NT2/D1 (cell line): ENCODE measurements around the gene UBXN6.

Source experiments
- DNase-seq: peaks from one replicate; pipeline ENCODE4 v3.0.0-alpha.2; 2011; ENCODE audit warnings: low read depth, low spot score
- H3K27me3 ChIP-seq: 2 replicates; pipeline ENCODE4 v1.6.0; 2011; ENCODE audit warnings: mild to moderate bottlenecking; ENCODE audit not compliant: insufficient read length, insufficient read depth
- H3K36me3 ChIP-seq: 2 replicates; pipeline ENCODE4 v1.6.1; 2011; ENCODE audit warnings: mild to moderate bottlenecking, low read length, mixed read lengths; ENCODE audit not compliant: insufficient read depth, insufficient read length
- H3K4me1 ChIP-seq: 2 replicates; pipeline ENCODE4 v1.5.1; 2011; ENCODE audit not compliant: insufficient read depth, insufficient read length
- H3K4me3 ChIP-seq: 2 replicates; pipeline ENCODE4 v1.5.1; 2011; ENCODE audit warnings: low read depth; ENCODE audit not compliant: insufficient read length
- H3K9ac ChIP-seq: 2 replicates; pipeline ENCODE4 v1.6.0; 2011; ENCODE audit warnings: low read depth; ENCODE audit not compliant: insufficient read length
- H3K9me3 ChIP-seq: 2 replicates; pipeline ENCODE4 v1.5.1; 2011; ENCODE audit warnings: mild to moderate bottlenecking, low read length; ENCODE audit not compliant: insufficient read depth
- SUZ12 ChIP-seq: IDR thresholded peaks from 2 replicates; pipeline ENCODE4 v1.6.1; 2011; ENCODE audit not compliant: insufficient read length, insufficient read depth; ENCODE audit errors: extremely low read depth
- YY1 ChIP-seq: IDR thresholded peaks from 2 replicates; pipeline ENCODE4 v1.6.1; 2011; ENCODE audit not compliant: insufficient read length, insufficient read depth
- ZNF274 ChIP-seq: IDR thresholded peaks from 2 replicates; pipeline ENCODE4 v1.6.1; 2011; ENCODE audit warnings: mild to moderate bottlenecking, low read depth, low read length

The UBXN6 gene

DNA sequence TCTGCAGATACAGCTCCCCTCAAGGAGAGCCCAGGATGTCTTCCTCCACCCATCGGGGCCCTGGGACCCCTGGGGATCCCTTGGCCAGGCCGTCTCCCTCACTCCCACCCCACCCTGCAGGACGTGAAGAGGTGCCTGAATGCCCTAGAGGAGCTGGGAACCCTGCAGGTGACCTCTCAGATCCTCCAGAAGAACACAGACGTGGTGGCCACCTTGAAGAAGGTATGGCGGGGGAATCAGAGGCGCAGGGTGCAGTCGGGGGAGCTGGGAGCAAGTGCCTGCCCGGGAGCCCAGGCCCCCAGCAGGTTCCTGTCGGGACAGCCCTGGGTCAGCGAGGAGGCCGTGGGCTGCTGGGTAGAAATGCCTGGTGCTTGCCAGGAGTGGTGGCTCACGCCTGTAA is 41.1 kb upstream of the UBXN6 start:
- no peak for DNase-seq
- Histone ChIP-seq H3K4me3 (no peak overlapping the region), H3K36me3 (peaks cover 88% of the 10 kb centered on the region), H3K4me1 (peaks cover 13% of the 10 kb centered on the region), H3K9ac (no peak overlapping the region), H3K27me3 (no peaks in the 10 kb centered on the region), H3K9me3 (no peaks in the 10 kb centered on the region)
- TF ChIP-seq SUZ12 = no peak

GRCh38 chr19:4497770-4498389 is 40.3 kb upstream of the UBXN6 start:
- Histone ChIP-seq H3K9me3 (no peaks in the 10 kb centered on the region), H3K36me3 (peaks cover 88% of the 10 kb centered on the region), H3K9ac (no peak overlapping the region), H3K27me3 (no peaks in the 10 kb centered on the region), H3K4me1 (peaks cover 11% of the 10 kb centered on the region), H3K4me3 (no peak overlapping the region)
- DNase-seq = no peak
- TF ChIP-seq SUZ12 (no peak), YY1 (no peak), ZNF274 (no peak)

DNA sequence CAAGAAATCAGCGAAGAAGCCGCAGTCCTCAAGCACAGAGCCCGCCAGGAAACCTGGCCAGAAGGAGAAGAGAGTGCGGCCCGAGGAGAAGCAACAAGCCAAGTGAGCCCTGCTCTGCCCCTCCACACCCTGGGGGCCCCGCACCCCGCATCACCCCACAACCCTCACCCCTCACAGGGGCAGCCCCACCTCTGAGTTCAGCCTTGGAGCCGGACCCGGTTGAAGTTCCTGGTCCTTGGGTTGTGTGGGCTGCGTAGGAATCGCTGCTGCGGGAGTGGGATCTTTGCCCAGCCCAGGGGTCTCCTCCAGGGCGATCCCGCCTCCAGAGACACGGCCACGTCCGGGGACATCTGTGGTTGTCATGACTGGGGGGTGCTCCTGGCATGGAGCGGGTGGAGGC is 38.7 kb upstream of the UBXN6 start:
- DNase-seq = no peak
- no peak overlapping the region for H3K9ac ChIP-seq
- H3K4me3 ChIP-seq = no peak overlapping the region
- peaks cover 9% of the 10 kb centered on the region for H3K4me1 ChIP-seq
- peaks cover 88% of the 10 kb centered on the region for H3K36me3 ChIP-seq
- TF ChIP-seq YY1 (no peak), SUZ12 (no peak), ZNF274 (no peak)
- no peaks in the 10 kb centered on the region for H3K27me3 ChIP-seq
- no peaks in the 10 kb centered on the region for H3K9me3 ChIP-seq

DNA sequence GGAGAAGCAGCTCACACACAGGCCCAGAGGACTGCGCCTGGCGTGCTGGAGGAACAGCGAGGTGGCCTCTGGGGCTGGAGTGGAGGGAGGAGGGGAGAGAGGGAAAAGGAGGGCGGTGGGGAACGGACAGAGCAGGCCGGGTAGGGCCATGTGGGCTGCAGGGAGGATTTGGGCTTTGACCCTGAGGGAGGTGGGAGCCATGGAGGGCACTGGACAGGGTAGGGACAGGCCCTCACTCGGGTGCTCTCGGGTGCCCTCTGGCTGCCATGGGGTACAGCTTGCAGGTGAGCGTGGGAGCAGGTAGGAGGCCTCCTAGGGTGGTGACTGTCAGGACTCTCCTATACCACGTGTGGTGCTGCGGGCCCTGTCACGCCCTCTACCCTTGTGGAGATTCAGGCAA is 37.9 kb upstream of the UBXN6 start:
- H3K4me1 ChIP-seq = peaks cover 9% of the 10 kb centered on the region
- H3K4me3 ChIP-seq = no peak overlapping the region
- H3K27me3 ChIP-seq = no peaks in the 10 kb centered on the region
- no peak overlapping the region for H3K9ac ChIP-seq
- DNase-seq = no peak
- no peak for TF ChIP-seq SUZ12
- TF ChIP-seq ZNF274 = no peak
- H3K36me3 ChIP-seq = peaks cover 87% of the 10 kb centered on the region
- no peaks in the 10 kb centered on the region for H3K9me3 ChIP-seq

DNA sequence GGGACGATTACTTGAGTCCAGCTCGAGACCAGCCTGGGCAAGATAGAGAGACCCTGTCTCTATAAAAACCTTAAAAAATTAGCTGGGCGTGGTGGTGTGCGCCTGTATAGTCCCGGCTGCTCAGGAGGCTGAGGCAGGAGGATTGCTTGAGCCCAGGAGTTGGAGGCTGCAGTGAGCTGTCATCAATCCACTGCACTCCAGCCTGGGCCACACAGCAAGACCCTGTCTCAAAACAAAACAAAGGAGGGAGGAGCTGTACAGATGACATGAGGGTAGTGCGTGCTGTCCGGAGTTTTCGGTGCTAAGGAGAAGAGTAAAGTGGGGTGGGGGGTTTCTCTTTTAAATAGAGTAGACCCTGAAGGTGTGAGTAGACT is 37.1 kb upstream of the UBXN6 start:
- no peaks in the 10 kb centered on the region for H3K9me3 ChIP-seq

DNA sequence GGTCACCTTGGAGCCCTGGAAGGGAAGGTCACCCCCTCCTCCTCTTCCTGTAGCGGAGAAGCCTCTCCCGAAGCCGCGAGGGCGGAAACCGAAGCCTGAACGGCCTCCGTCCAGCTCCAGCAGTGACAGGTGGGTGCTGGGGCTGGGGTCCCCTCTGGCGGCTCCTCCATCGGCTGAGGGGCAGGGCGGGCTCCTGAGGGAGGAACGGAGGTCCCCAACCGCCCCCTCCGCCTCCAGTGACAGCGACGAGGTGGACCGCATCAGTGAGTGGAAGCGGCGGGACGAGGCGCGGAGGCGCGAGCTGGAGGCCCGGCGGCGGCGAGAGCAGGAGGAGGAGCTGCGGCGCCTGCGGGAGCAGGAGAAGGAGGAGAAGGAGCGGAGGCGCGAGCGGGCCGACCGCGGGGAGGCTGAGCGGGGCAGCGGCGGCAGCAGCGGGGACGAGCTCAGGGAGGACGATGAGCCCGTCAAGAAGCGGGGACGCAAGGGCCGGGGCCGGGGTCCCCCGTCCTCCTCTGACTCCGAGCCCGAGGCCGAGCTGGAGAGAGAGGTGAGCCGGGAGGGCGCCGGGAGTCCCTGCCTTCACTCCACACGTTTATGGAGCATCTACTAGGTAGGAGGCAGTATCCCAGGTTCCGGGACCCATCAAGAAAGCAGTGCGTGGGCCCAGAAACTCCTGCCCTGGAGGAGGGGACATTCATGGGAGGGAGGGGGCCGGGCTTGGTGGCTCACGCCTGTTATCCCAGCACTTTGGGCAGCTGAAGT is 36.5 kb upstream of the UBXN6 start:
- Histone ChIP-seq H3K27me3 (no peaks in the 10 kb centered on the region), H3K4me3 (no peak overlapping the region), H3K9me3 (no peaks in the 10 kb centered on the region), H3K36me3 (peaks cover 90% of the 10 kb centered on the region), H3K9ac (no peak overlapping the region), H3K4me1 (peaks cover 9% of the 10 kb centered on the region)
- DNase-seq = no peak
- TF ChIP-seq ZNF274 (no peak), SUZ12 (no peak), YY1 (no peak)

More for the DNA sequence above, 37.1 kb upstream of the UBXN6 start:
- no peak for DNase-seq
- Histone ChIP-seq H3K4me1 (peaks cover 9% of the 10 kb centered on the region), H3K9ac (no peak overlapping the region), H3K36me3 (peaks cover 88% of the 10 kb centered on the region), H3K27me3 (no peaks in the 10 kb centered on the region), H3K4me3 (no peak overlapping the region)
- TF ChIP-seq YY1 = no peak

- H3K4me1 ChIP-seq = peaks cover 9% of the 10 kb centered on the region
- no peak overlapping the region for H3K9ac ChIP-seq
- no peak for DNase-seq
- H3K9me3 ChIP-seq = no peaks in the 10 kb centered on the region
- H3K27me3 ChIP-seq = no peaks in the 10 kb centered on the region
- H3K36me3 ChIP-seq = peaks cover 90% of the 10 kb centered on the region
- H3K4me3 ChIP-seq = no peak overlapping the region
- TF ChIP-seq YY1 (no peak), SUZ12 (no peak), ZNF274 (no peak)
Measured at GRCh38 chr19:4493104-4493928, 35.7 kb upstream of the UBXN6 start.
